DMS153 (cell line): ENCODE measurements around the gene DSC2.
"Not testable (repeated sequence)": the region's sequence is repeated elsewhere in the genome, so short reads cannot be mapped to it uniquely, and the experiment has no call there.

ENCODE experiments used
- DNase-seq: peaks from one replicate; lab custom pipeline; 2025; lab: John Stamatoyannopoulos, UW

The DSC2 gene

DNA sequence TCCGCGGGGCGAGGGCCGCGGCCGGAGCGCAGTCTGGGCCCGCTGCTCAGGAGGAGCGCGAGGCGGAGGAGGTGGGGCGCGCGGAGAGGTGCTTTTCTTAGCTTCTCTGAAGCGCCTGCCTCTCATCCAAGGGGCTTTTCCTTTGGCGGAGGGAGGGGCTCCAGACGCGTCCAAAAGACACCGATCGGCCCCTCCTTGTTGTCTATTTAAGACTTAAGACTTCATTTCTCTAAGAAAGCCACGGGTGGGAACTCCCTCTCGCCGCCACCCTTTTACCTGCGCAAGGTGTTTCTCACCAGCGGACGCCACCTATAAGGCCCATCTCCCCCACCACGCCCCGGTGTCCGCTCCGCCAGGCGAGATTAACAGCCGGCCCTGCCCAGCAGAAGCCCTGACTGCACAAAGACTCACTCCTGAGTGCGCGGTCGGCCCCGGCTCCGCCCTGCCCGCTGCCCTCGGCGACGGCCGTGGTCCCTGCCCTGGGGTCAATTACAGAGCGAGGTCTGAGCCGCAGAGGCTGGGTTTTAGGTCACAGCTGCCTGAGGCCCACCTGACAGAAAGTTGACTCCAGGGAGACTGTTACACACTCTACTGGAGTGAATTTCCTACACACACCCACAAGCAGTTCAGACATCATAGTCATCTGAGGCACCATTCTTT, at the start of gene DSC2:
Gene DSC2, minus strand, starts transcription at position 397 of the 660 bp plus-strand sequence. CDS start 450 bp downstream, outside the sequence.
- DNase-seq = no peak

DNA sequence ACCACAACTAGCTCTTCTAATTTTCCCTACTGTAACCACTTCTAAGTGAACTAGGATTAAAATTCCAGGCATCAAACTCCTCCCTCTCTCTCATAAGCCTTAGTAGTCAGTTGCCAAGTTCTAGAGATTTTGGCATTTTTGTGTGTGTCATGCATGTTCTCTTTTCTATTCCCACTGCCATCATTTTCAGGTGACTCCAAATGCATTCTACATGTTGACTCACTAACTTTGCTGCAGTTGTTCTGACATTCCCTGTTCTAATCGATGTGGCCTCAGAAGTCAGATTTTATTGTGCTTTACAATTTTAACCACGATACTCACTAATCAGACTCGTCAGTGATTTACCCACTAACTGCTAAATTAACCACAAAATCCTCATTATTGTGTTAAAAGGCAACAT, 47.1 kb upstream of the DSC2 start:
- no peak for DNase-seq

- no peak for DNase-seq
Observed at GRCh38 chr18:31148600-31148999, 46.4 kb upstream of the DSC2 start.

DNA sequence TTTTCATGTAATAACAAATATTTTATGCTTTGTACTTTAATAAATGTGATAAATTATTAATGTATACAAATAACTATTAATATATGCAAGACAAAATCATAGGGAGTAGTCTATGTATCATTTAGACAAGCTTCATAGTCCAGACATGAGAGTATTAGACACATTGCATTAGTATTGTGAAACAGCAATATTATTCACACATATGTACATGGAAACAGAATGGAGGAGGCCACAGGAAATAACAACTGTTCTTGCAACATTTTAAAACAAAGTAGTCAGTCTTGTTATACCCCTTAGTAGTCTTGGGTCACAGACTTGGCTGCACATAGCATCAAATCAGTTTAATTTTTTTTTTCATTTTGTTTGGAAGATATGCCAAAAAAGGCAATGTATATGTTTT, 44.6 kb upstream of the DSC2 start:
- DNase-seq = no peak

GRCh38 chr18:31143025-31143424, 40.8 kb upstream of the DSC2 start:
- no peak for DNase-seq

GRCh38 chr18:31138709-31139108, 36.5 kb upstream of the DSC2 start:
- no peak for DNase-seq

DNA sequence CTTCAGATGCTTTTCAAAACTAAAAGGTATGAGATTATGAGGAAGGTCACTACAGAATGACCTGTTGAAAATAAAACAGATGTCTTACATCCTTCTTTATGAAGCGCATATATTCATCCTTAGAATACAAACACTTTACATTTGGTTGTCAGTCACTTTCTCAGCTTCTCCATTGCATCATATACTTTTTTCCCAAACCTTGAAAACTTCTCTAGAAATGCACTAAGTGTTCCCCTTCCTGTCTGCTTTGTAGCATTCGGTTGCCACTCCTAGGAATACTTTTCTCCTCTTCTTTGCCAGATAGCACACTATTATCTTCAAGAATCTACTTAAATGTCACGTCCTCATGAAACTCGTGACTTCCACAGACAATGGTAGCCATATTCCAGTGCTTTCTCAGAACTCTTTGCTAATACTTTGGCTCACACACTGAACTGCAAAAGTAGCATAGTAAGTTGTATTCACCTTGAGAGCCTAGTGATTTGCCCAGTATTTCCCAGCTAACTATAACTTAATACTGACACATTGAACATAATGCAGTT, 32.8 kb upstream of the DSC2 start:
- no peak for DNase-seq

DNA sequence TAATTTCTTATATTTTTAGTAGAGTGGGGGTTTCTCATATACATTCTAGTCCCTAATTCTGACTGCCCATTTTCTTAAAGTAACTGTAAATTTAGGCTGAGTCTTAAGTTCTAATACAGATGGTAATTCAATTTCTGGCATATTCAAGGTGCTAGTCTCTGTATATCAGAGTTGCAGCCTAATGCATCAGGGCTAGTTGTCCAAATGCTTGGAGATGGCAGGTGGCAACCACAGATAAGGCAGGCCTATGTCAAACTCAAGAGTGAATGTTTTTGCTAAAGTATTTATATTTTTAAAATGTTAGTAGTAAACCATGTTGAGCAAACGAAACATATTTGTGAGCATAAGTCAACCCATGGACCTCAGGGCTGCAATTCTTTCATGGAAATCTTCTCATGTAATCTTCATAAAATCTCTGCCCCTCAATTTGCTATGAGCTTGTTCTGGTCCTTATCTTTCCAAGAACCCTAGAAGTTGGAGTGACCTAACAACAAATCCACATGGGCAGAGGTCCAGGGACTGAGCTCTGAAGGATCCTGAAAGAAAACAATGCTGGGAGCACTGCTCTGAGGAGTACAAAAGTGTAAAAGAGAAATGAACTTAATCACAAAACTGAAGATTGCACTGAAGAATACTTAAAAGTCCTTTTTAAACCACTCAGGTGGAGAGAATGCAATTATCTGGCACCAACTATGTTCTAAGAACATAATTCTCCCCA, 27.3 kb upstream of the DSC2 start:
- no peak for DNase-seq

- no peak for DNase-seq
Observed at GRCh38 chr18:31125878-31126277, 23.7 kb upstream of the DSC2 start.

GRCh38 chr18:31123125-31123524, 20.9 kb upstream of the DSC2 start:
- not testable (repeated sequence) for DNase-seq

DNA sequence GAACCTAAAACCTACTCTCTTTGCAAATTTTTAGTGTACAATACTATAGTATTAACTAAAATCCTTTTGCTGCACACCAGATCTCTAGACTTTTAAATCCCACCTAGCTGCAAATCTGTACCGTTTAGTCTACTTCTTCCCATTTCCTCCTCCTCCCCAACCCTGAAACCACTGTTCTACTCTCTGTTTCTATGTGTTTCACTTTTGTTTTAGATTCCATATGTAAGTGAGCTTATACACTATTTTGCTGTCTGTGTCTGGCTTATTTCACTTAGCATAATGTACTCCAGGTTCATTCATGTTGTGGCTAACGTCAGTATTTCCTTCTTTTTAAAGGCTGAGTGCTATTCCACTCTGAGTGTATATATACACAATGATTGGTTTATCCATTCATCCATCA, 18.4 kb upstream of the DSC2 start:
- no peak for DNase-seq

DNA sequence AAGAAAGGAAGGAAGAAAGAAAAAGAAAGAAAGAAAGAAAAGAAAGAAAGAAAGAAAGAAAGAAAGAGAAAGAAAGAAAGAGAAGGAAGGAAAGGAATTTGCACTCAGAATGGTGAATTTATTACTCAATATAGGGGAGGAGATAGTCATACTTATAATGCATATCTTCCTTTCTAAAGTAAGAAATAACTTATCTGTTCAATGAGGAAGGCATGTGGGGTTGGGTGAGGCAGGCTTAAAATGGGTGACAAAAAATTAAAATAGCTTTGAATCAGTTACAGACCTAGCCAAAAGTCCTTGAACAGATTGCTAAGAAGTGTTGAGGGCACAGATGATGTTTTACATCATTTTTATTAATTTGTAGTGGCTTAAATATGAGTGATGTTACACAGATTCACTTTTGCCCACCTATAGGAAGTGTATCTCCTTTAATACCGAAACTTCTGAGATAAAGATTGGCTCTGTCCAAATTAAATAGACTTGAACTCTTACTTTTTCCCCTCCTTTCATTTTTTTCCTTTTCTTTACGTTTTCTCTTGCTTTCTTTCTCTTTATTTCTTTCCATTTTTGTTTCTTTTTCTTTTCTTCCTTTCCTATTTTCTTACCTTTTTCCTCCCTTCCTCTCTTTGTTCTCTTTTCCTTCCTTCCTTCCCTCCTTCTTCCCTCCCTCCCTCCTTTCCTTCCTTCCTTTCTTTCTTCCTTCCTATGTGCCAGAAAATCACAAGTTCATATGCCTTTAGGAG, 14.8 kb upstream of the DSC2 start:
- no peak for DNase-seq

DNA sequence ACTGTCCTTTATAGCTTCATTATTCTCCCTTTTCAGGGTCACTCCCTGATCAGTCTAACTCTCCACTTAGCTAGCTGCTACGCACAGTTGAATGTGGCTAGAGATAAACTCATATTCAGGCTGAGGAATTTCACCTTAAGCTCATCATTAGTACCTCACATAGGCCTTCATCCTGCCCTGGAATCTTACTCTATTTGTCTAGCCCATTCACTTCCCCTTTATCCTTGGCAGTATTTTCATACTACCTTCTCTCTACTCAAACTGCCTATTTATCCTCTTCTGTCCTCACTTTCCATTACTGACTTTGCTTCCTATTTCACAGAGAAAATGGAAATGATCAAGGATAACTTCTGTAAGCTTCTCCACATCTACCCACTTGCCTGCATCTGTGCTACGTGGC, 10.6 kb upstream of the DSC2 start:
- DNase-seq = no peak

GRCh38 chr18:31105733-31106132, 3.5 kb upstream of the DSC2 start:
- no peak for DNase-seq

- no peak for DNase-seq
Observed at GRCh38 chr18:31104444-31104843, 2.2 kb upstream of the DSC2 start.

GRCh38 chr18:31103423-31103822, 1.2 kb upstream of the DSC2 start:
- no peak for DNase-seq

- no peak for DNase-seq
Observed at GRCh38 chr18:31102941-31103340, 720 bp upstream of the DSC2 start.

GRCh38 chr18:31101183-31102024, 817 bp downstream of the DSC2 start:
- no peak for DNase-seq

GRCh38 chr18:31100436-31101182, 1.6 kb downstream of the DSC2 start:
- no peak for DNase-seq

- DNase-seq = no peak
Observed at GRCh38 chr18:31099450-31100230, 2.6 kb downstream of the DSC2 start.
